HG02588 (cell line): ENCODE results near the gene ARHGAP10.

ENCODE experiments used
- ATAC-seq: cut with Tn5 transposase; IDR thresholded peaks from one replicate; pipeline ENCODE4 v1.9.1; 2021; ENCODE audit warnings: mild to moderate bottlenecking, moderate library complexity; ENCODE audit not compliant: unreplicated experiment

Gene ARHGAP10

DNA sequence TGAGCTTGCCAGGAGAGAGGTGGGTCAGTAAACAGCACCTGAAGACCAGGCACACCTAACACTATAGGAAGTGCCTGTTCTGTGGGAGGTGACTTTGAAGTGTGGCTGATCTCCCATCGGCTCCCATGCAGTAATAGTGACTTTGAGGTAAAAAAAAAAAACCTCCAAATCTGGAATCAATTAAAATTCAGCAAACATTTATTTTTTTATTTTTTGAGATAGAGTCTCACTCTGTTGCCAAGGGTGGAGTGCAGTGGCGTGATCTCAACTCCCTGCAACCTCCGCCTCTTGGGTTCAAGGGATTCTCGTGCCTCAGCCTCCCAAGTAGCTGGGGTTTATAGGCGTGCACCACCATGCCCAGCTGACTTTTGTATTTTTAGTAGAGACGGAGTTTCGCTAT is 32.4 kb downstream of the ARHGAP10 start:
- ATAC-seq, result no peak

DNA sequence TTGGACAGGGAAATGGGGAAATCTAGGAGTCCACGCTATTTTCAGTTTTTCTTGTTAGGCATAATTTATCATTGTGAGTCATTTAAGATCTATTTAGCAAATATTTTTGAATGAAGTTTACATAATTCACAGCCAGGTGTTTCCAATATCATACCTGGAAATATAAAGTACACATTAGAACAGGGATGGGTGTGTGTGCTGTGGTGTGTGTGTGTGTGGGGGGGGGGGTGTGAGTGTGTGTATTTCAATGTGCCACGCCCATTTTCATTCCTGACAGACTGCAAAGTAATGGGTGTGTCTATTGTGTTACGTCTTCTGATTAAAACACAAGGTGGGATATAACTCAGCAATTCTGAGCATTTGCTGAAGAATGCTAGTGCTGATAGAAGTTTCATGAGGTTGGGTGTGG is 33.2 kb downstream of the ARHGAP10 start:
- ATAC-seq, result no peak

DNA sequence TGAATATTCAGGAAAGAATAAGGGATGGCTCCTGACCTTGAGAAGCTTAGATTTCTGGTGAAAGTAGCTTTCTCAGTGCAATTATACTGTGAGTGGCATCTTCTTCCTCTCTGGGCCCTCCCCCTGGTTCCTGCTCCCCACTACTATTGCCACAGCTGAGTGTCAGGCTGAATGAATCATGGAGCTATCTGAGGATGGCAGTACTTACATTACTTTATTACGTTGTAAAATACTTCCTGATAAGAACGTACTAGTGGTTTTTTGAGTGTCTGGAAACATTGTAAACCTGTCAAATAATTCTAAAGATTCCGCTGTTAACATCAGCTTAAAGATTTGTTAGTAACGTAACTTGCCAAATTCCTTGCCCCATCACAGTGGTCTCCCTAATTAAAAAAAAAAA is 36.2 kb downstream of the ARHGAP10 start:
- no peak for ATAC-seq

DNA sequence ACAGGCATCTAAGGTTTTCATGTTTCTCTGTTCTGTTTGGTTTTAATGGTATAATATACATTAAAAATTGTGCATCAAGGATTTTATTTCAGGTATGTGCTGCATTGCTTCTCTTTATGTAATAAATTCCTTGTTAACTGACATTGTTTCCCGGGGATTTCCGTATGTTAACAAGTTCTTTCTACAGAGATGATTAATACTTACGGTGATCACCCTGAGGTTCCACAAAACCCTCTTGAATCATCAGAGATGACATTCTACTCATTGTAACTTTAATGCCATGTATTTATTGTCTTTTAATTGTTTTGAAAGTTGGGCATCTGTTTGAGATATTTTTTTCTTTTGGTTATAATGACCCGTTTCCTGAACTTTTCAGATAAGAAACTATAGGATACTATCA is 37.5 kb downstream of the ARHGAP10 start:
- no peak for ATAC-seq

DNA sequence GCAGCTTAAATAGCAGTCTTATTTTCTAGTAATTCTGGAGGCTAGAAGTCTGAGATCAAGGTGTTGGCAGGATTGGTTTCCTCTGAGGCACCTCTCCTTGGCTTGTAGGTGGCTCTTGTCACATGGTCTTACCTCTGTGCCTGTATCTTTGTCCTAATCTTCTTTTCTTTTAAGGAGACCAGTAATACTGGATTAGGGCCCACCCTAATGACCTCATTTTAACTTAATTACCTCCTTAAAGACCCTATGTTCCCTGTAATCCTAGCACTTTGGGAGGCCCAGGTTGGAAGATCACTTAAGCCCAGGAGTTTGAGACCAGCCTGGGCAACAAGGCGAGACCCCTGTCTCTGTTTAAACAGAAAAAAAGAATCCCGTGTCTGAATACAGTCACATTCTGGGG is 38.9 kb downstream of the ARHGAP10 start:
- ATAC-seq, result no peak

DNA sequence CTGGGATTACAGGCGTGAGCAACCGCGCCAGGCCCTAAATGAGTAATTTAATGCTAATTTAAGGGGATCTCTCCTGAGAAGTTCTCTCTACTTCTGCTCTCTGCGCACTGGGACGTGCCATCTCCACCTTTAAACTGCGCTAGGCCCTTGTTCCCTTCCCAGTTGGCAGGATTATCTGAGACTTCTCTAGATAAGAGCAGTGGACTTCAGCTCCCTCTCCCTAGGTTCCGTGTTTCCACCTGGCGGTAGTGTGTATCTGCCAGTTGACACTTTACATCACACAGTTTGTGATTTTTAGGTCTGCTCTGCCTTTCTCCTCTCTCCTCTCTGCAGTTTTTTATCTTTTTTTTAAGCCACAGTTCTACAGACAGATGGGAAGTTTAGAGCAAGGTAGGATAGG is 40.2 kb downstream of the ARHGAP10 start:
- no peak for ATAC-seq

DNA sequence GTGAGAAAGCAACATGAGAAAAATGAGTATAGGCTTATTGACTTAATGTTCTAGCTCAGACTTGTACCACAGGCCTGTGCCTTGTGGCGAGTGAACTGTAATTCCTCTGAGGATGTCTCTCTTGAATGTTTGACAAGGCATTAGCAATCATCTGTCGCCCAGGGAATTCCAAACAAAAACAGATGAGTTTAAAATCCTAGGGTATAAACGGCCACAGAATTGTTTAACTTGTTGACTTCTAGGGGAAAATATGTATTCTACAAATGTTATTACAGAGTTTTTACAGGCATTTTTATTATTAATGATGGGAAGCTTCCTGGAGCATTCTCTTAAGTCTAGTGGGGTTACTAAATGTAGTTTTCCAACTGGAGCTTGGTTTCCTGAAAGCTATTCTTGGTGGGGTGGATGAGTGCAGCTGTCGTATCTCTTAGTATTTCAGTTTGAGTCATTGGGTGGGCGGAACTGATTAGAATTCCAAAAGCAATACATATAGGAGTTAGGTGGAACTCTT is 40.6 kb downstream of the ARHGAP10 start:
- ATAC-seq, result no peak

DNA sequence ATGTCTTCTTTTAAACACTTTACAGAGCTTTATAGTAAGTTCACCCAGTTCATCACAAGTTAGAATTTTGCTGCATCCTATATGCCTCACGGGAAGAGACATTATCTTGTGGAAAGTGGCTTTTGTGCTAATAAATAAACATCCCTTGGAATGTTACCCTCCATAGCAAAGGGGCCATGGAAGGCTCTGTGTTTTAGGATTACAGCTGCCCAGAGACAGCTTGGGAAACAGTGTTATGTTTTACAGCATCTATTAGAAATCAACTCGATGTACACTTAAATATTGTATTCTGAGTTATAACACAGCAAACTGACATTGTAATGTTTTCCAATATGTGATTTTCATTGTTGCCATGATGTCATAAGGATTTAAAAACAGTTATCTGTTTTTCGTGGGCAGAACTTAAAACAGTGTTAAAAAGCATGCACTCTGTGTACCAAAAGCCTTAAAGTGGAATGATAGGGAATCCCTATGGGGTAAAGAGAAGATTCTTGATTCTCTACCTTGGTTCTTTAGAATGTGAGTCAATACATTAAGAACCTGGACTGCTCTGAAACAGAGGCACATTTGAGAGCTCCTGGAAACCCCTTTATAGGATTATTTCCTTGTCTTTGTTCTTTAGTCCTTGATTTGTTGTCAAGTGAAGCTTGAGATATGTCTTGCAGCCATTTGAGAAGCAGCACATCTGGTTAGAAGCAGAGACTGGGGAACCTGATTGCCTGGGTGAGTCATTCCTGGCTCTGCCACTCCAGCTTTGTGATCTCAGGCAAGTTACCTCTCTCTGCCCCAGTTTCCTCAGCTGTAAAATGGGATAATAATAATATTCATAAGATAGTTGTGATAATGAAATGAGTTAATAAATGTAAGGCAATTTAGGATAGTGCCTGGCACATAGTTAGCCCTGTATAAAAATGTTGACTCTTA is 41.6 kb downstream of the ARHGAP10 start:
- no peak for ATAC-seq

DNA sequence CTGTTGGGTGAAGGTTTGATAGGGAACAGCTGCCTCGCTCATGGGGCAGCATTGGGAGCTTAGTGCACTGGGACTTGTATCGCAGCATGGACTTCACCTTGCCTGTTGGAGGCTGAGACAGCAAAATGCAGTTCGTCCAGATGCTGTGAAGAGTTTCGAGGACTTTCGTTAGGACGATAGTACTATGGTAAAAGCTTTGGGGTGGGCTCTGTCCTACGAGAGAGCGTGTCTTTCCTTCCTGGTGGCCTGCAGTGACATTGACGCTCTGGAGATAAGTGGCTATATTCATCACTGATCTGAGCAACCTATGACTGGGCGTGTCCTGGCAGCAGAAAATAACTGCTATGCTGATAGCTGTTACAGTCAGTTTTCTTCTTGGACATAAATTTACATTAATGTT is 44.8 kb downstream of the ARHGAP10 start:
- ATAC-seq, result no peak

DNA sequence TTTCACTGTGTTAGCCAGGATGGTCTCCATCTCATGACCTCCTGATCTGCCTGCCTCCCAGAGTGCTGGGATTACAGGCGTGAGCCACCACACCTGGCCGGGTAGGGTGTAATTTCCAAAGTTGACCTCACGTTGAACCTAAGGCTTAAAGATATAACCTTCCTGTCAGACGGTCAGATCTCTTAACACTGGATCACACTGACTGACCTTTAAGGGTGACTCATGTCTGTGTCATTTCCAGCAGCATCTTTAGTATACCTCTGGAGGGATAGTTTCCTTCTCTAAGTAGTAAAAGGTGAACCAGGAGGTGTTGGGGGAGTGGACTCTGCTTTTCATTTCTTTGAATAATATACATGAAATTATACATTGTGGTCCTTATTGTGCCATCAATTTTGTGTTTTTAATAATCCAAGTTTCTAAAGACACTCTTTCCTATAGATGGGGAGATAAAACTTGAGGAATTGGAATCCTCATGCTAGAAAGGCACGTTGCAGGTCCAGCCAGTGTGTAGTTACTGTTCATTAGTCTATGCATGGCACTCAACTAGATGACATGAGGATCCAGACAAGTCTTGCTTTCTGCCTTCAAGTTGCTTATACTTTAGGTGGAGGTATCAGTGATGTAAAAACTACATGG is 45.7 kb downstream of the ARHGAP10 start:
- no peak for ATAC-seq

DNA sequence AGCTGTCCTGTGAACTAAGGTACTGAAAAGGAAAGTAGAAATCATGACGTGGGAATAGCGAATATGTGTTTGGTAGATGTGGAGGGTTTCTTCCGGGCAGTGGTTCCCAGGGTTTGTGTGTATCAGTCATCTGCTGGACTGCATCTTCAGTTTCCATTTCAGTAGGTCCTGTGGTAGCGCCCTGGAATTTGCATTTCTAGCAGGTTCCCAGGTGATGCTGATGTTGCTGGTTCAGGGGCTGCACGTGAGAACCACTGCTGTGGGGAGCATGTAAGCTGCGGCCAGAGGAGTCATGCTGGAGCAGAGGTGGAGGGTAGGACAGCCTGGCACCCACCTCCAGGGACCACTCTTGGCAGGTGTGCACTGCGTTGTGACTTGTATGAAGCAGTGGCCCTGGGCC is 47.1 kb downstream of the ARHGAP10 start:
- peak; percentile 52 for ATAC-seq

DNA sequence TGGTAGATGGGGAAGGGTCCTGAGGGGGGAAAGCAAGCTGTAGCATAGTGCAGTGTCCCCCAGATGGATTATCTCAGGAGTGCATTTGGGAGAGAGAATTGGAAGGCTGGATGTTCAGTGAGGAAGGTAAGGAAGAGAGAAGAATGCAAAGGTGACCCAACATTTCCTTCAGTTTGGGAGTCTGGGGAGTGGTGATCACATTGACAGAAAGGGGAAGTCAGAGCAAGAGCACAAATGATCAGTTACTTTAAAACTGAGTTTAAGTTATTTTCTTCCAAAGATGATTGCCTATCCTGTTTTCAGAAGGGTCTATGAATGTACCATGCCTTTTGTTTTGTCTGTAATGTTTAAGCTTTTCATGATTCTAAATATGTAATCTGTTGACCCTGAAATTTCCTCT is 47.6 kb downstream of the ARHGAP10 start:
- ATAC-seq, result no peak

DNA sequence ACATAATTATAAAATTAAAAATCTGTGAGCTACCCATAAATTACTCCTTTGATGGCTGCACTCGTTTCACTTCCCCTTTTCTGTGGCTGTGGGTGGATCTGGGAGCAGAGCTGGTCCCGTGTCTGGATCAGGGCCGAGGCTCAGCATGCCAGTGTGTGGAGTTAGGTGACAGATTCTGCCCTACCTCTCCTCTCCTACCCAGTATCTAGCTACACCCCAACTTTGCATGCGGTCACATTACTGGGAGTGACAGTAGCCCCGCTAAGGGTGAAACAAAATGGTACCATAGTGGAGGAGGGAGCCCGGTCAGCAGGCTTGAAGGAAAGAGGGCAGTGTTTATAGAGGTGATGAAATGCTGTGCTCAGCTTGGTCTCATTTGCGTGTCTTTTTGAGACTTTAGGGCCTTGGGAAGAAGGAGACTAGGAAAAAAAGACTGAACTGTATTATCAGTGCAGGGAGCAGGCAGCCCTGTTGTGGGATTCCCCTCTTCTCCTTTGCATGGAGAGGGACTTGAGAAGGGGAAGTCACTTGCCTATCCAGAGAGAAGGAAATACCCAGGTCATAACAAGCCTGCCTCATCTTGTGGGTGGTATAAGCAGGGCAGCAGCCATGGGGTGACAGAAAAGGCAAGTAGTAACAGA is 48.4 kb downstream of the ARHGAP10 start:
- ATAC-seq, result peak; percentile 67

DNA sequence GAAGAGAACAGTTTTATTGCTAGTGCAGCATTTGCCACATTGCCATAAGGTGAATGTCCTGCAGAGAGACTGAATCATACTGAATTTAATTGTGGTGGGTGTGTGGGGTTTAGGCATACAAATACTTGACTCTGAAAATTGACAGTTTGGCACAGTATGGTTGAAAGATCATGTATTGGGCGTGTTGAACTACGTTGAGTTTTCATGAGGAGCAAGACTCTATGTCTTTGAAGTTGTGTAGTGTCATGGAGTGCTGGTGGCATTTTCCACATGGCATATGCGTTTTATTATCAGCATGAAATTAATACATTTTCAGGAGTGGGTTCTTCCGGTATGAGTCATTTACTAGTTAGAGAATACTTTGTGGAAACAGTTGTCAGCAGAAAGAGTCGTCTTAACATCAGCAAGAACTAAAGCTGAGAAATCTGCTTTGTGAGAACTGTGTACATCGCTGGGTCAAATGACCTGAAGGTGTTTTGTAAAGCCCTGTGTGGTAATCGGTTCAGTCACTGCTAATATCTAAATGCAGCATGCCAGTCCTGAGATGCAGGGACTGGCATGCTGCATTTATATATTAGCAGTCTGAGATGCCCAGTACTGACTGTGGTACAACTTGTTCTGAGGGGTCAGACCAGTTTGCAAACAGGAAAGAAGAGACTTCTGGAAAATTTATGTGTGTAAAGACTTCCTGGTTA is 50.3 kb downstream of the ARHGAP10 start:
- ATAC-seq, result no peak

DNA sequence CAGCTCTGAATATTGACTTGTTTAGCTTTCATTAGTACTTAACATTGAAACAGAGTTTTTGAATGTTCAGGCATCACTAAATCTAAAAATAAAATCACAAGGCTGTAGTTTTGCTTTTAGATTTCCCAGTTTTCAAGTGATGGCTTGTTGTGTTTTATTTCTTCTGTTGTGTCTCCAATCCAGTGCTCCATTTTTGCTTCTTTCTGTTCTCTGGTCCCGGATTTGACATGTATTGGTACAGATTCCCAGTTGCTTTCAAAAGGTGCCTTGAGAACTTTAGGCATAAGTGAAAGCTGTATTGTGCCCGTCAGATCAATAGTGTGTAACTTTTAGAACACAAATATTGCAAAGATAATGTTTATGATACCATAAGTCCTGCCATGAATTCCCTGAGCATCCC is 53.2 kb downstream of the ARHGAP10 start:
- ATAC-seq, result no peak

DNA sequence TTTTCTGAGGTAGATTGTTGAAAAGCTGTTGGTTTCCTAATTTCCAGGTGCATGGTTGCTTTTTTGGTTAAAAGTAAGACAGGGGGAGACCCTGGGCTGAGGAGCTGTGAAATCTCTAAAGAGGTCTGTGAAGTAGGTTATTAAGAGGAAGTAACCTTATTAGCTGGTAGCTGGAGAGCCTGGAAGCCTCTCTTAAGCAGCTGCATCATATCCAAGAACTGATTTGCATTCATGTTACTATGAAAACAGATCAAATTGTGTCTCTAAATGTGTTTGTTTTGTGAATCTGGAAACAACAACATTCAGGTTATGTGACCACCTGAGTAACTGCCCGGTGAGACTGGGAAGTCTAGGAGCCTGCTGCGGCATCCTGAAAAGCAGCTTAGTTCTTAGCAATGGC is 54.1 kb downstream of the ARHGAP10 start:
- peak; percentile 87 for ATAC-seq

DNA sequence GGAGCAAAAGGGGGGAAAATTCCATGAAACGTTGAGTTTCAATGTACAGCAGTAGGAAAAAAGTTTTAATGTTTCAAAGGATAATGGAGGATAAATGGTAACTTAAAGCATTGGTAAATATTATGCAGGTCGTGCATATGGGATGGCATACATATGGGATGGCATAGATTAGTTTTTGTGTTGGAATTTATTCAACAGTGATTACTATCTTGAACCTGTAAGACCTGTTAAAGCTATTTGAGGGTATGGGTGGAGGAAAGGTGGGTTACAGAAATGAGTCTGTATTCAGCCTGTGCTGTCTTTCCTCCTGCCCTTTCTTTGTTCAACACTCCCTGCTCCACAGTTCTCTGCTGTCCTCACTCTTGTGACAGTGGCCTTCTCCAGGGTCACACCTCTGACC is 54.6 kb downstream of the ARHGAP10 start:
- ATAC-seq, result no peak

DNA sequence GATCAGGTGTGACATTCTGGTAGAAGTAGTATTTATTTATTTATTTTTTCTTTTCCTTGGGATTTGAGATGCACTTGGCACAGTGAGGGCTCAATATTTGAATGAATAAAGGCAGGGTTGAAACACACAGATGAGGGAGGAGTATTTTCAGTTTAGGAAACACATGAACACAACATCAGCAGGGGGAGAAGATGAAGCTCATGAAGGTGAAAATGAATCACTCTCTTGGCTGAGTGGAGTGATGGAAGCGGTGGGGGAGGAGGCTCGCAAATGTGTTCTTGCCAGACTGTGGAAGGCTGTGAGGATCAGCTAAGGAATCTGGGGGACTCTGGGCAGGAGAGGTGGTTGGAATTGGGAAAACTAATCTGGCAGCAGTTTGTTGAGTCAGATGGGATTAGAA is 55.3 kb downstream of the ARHGAP10 start:
- ATAC-seq, result no peak

DNA sequence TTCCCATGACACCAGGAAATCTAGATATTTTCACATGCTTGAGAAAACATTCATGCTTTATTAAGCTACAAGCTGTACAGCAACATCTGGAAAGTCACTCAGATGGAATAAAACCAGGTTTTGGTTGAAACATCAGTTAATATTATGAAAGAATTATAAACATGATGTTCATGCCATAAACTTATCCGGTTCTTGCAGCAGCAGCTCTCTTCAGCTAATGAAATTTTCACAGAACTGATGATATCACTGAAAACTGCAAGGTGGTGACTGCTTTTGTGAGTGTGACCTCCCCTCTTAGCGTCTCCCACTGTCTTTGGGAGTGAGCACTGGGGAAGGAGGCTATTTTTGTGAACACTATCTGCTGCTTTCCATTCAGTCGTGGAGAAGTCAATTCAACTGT is 56.9 kb downstream of the ARHGAP10 start:
- ATAC-seq, result no peak

DNA sequence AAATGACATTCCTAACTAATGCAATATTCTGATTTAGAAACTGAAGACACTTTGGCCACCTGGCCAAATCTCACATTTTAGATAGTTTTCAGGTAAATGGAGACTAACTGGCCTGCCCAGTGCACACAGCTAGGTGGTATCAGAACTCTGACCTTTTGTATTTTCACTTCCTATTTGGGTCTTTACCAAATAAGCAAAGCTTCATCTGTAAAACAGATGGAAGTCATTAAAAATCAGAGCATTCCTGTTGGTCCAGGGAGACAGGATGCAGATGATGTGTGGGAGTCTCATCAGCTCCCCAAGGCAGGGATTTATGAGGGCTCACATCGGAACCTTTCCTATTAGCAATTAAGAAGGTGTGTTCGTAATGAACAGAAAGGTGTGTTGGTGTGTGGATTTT is 57.7 kb downstream of the ARHGAP10 start:
- ATAC-seq, result no peak

DNA sequence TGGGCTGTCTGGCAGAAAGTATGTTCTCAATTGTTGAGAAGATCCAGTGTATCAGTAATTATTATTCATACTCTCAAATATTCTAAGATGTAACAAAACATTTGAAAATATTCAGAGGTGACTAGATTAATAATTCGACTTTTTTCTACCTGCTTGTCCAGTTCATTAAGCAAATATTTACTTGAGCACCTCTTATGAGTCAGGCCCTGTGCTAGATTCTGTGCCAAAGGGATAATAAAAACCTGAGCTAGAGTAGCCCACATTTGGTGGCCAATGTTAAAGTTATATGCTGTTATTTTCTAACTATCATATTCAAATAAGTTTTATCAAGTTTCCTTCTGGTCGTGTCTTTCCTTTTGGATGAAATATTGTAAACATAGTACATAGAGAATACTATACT is 58.5 kb downstream of the ARHGAP10 start:
- no peak for ATAC-seq
